ENCODE measurements around the gene ZNF736. TPM values are rescaled to one million over a fixed set of nuclear protein-coding genes. Genes with fewer than 3 reads are reported as not detected.
"Not testable (repeated sequence)": the region's sequence is repeated elsewhere in the genome, so short reads cannot be mapped to it uniquely, and the experiment has no call there.

The ZNF736 gene
- total RNA-seq, 1 experiment from 2014 or later, result 3.2 TPM

DNA sequence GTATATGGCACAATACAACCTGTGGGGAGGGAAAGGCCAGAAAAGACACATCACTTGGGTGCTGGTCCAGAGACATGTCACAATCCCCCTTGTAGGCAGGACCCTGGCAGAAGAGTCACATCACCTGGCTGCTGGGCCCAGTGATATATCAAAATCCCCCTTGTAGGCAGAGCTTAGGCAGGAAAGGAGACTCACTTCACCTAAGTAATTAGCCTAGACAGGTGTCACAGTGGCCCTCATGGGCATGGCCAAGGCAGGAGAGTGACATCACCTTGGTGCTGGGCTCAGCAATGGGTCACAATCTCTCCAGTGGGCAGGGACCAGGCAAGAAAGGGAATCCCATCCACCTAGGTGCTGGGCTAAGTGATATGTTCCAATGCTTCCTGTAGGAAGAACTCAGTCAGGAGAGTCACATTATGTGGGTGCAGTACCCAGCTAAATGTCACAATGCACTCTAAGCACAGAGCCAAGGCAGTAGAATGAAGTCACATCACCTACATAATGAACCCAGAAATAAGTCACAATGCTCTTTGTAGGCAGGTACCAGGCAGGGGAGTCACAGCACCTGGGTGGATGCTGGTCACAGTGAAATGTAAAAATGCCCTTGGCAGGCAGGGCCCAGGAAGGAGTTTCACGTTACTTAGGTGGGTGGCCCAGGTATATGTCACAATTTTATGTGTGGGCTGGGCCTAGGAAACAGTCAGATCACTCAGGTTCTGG, 18.9 kb upstream of the ZNF736 start:
- no TSS peak for BruUV-seq (replicated peaks)
- Histone ChIP-seq H3K9me3 (ENCODE audit: low read depth, low read length, poor library complexity, severe bottlenecking) (peaks cover 28% of the 10 kb centered on the region), H3K4me3 (ENCODE audit: low read depth, low read length, poor library complexity, severe bottlenecking) (no peak overlapping the region), H3K4me1 (ENCODE audit: insufficient read depth, low read length, poor library complexity, severe bottlenecking) (no peaks in the 10 kb centered on the region), H3K27ac (ENCODE audit: low read depth, low read length, poor library complexity, severe bottlenecking) (no peak overlapping the region), H3K27me3 (replicated peaks; ENCODE audit: insufficient read depth, low read depth, low read length, poor library complexity) (no peaks in the 10 kb centered on the region), H3K36me3 (ENCODE audit: insufficient read depth, low read length, poor library complexity, severe bottlenecking) (no peaks in the 10 kb centered on the region)
- TF ChIP-seq, protein P1, sequence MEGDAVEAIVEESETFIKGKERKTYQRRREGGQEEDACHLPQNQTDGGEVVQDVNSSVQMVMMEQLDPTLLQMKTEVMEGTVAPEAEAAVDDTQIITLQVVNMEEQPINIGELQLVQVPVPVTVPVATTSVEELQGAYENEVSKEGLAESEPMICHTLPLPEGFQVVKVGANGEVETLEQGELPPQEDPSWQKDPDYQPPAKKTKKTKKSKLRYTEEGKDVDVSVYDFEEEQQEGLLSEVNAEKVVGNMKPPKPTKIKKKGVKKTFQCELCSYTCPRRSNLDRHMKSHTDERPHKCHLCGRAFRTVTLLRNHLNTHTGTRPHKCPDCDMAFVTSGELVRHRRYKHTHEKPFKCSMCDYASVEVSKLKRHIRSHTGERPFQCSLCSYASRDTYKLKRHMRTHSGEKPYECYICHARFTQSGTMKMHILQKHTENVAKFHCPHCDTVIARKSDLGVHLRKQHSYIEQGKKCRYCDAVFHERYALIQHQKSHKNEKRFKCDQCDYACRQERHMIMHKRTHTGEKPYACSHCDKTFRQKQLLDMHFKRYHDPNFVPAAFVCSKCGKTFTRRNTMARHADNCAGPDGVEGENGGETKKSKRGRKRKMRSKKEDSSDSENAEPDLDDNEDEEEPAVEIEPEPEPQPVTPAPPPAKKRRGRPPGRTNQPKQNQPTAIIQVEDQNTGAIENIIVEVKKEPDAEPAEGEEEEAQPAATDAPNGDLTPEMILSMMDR (conservative IDR thresholded peaks at IDR 0.05; ENCODE audit: low read depth, low read length), result no peak
- no peak for TF ChIP-seq EZH2 (IDR thresholded peaks at IDR 0.05; ENCODE audit: borderline replicate concordance, low read depth, low read length, poor library complexity, severe bottlenecking)
- DNase-seq (ENCODE audit: low spot score), result no peak
- intact Hi-C loops (cut with micrococcal nuclease; ENCODE audit: unreplicated experiment), result no loop called here
- CTCF ChIA-PET, result no interaction called here
- POLR2A ChIA-PET (ENCODE audit: low non-redundant PET), result no interaction called here

DNA sequence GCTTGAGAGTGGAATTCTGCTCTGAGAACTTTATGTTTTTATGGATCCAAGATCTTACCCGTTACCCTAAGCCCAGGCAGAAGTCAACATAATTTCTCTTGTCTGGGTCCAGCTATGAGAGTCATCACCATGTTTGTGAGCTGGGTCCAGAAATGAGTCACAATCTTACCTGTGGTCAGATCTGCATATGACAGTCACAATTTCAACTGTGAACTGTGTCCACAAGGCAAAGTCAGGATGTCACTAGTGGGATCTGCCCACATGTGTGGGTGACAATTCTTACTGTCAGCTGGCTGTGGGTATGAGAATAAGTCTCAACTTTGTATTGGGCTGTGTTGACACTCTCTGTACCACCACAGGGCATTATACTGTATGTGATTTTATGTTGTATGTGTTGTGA, 16.3 kb upstream of the ZNF736 start:
- H3K36me3 ChIP-seq (ENCODE audit: insufficient read depth, low read length, poor library complexity, severe bottlenecking); CTCF ChIA-PET; H3K27ac ChIP-seq (ENCODE audit: low read depth, low read length, poor library complexity, severe bottlenecking); H3K4me1 ChIP-seq (ENCODE audit: insufficient read depth, low read length, poor library complexity, severe bottlenecking); H3K4me3 ChIP-seq (ENCODE audit: low read depth, low read length, poor library complexity, severe bottlenecking); intact Hi-C loops (cut with micrococcal nuclease; ENCODE audit: unreplicated experiment); DNase-seq (ENCODE audit: low spot score); BruUV-seq (replicated peaks); POLR2A ChIA-PET (ENCODE audit: low non-redundant PET); H3K27me3 ChIP-seq (replicated peaks; ENCODE audit: insufficient read depth, low read depth, low read length, poor library complexity): not testable (repeated sequence)
- peaks cover 35% of the 10 kb centered on the region for H3K9me3 ChIP-seq (ENCODE audit: low read depth, low read length, poor library complexity, severe bottlenecking)

DNA sequence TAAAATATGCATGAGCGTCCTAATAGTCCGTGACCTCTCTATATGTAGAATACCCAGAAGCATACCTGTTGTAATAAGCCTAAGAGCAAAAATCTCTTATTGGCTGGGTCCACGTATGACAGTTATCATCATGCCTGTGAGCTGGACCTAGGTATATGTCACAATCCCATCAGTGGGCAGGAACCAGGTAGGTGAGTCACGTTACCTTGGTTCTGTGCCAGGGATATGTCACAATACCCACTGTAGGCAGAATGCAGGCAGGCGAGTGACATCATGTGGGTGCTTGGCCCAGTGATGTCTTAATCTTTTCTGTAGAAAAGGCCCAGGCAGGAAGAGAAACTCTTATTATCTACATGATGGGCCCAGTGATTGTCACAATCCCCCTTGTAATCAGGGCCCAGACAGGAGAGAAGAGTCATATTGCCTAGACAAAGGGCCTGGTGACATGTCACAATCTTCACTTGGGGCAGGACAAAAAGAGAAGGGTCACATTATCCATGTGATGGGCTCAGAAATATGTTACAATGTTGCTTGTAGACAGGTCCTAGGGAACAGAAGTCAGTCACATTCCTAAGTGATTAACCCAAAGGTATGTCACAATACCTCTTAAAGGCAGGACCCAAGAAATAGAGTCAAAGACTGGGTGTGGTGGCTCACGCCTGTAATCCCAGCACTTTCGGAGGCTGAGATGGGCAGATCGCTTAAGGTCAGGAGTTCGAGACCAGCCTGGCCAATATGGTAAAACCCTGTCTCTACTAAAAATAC, 12.9 kb upstream of the ZNF736 start:
- DNase-seq (ENCODE audit: low spot score), result no peak
- H3K4me1 ChIP-seq (ENCODE audit: insufficient read depth, low read length, poor library complexity, severe bottlenecking), result no peaks in the 10 kb centered on the region
- no peak overlapping the region for H3K4me3 ChIP-seq (ENCODE audit: low read depth, low read length, poor library complexity, severe bottlenecking)
- ChIA-PET CTCF (no interaction called here), POLR2A (ENCODE audit: low non-redundant PET) (no interaction called here)
- intact Hi-C loops (cut with micrococcal nuclease; ENCODE audit: unreplicated experiment), result no loop called here
- TF ChIP-seq, protein P1 (conservative IDR thresholded peaks at IDR 0.05; ENCODE audit: low read depth, low read length), result no peak
- no peak for TF ChIP-seq EZH2 (IDR thresholded peaks at IDR 0.05; ENCODE audit: borderline replicate concordance, low read depth, low read length, poor library complexity, severe bottlenecking)
- no peaks in the 10 kb centered on the region for H3K36me3 ChIP-seq (ENCODE audit: insufficient read depth, low read length, poor library complexity, severe bottlenecking)
- H3K27me3 ChIP-seq (replicated peaks; ENCODE audit: insufficient read depth, low read depth, low read length, poor library complexity), result no peaks in the 10 kb centered on the region
- H3K9me3 ChIP-seq (ENCODE audit: low read depth, low read length, poor library complexity, severe bottlenecking), result peaks cover 41% of the 10 kb centered on the region
- no TSS peak for BruUV-seq (replicated peaks)
- H3K27ac ChIP-seq (ENCODE audit: low read depth, low read length, poor library complexity, severe bottlenecking), result no peak overlapping the region
